ENCODE measurements around the gene LAMC2. TPM values are rescaled to one million over a fixed set of nuclear protein-coding genes. Genes with fewer than 3 reads are reported as not detected.
A peak's percentile ranks its signal among the peaks of the same experiment; 100 is the strongest.

LAMC2 gene
- total RNA-seq (2012; rRNA removed), result 15.9 and 20.8 TPM in 2 replicates

- Histone ChIP-seq H3K4me3 (ENCODE audit: low read length) (no peak within 1 kb of the TSS), H3K4me1 (ENCODE audit: control insufficient read depth, insufficient read depth, low read length) (peaks cover 5% of the 10 kb centered on the region), H3K27me3 (ENCODE audit: control insufficient read depth, insufficient read depth, low read length) (no peaks in the 10 kb centered on the region), H3K9me3 (replicated peaks; ENCODE audit: low read length) (no peaks in the 10 kb centered on the region), H3K9ac (ENCODE audit: low read depth, low read length) (no peak within 1 kb of the TSS), H3K36me3 (ENCODE audit: insufficient read depth, low read length) (no peaks in the 10 kb centered on the region), H3K4me2 (ENCODE audit: low read length) (no peak within 1 kb of the TSS)
Observed at GRCh38 chr1:183185941-183186490, at the start of gene LAMC2. Gene LAMC2, plus strand, starts transcription at chr1:183186264. Its CDS starts 89 bp downstream, at chr1:183186353.

- no peaks in the 10 kb centered on the region for H3K27me3 ChIP-seq (ENCODE audit: control insufficient read depth, insufficient read depth, low read length)
- no peaks in the 10 kb centered on the region for H3K9me3 ChIP-seq (replicated peaks; ENCODE audit: low read length)
- H3K4me2 ChIP-seq (ENCODE audit: low read length), result no peak overlapping the region
- H3K4me3 ChIP-seq (ENCODE audit: low read length), result no peak overlapping the region
- H3K36me3 ChIP-seq (ENCODE audit: insufficient read depth, low read length), result peaks cover 87% of the 10 kb centered on the region
- no peak overlapping the region for H3K9ac ChIP-seq (ENCODE audit: low read depth, low read length)
- H3K4me1 ChIP-seq (ENCODE audit: control insufficient read depth, insufficient read depth, low read length), result peaks cover 34% of the 10 kb centered on the region
Observed at GRCh38 chr1:183137782-183138181, 48.3 kb upstream of the LAMC2 start.

- Histone ChIP-seq H3K36me3 (ENCODE audit: insufficient read depth, low read length) (peaks cover 87% of the 10 kb centered on the region), H3K9me3 (replicated peaks; ENCODE audit: low read length) (no peaks in the 10 kb centered on the region), H3K4me3 (ENCODE audit: low read length) (no peak overlapping the region), H3K9ac (ENCODE audit: low read depth, low read length) (no peak overlapping the region), H3K4me2 (ENCODE audit: low read length) (no peak overlapping the region), H3K4me1 (ENCODE audit: control insufficient read depth, insufficient read depth, low read length) (peaks cover 40% of the 10 kb centered on the region), H3K27me3 (ENCODE audit: control insufficient read depth, insufficient read depth, low read length) (no peaks in the 10 kb centered on the region)
Observed at GRCh38 chr1:183138301-183138700, 47.8 kb upstream of the LAMC2 start.

- H3K4me1 ChIP-seq (ENCODE audit: control insufficient read depth, insufficient read depth, low read length), result peaks cover 47% of the 10 kb centered on the region
- peak overlapping the region; percentile 19 for H3K4me2 ChIP-seq (ENCODE audit: low read length)
- H3K27me3 ChIP-seq (ENCODE audit: control insufficient read depth, insufficient read depth, low read length), result no peaks in the 10 kb centered on the region
- H3K36me3 ChIP-seq (ENCODE audit: insufficient read depth, low read length), result peaks cover 87% of the 10 kb centered on the region
- no peaks in the 10 kb centered on the region for H3K9me3 ChIP-seq (replicated peaks; ENCODE audit: low read length)
- H3K4me3 ChIP-seq (ENCODE audit: low read length), result no peak overlapping the region
- H3K9ac ChIP-seq (ENCODE audit: low read depth, low read length), result peak overlapping the region; percentile 2
Observed at GRCh38 chr1:183139281-183139942, 46.7 kb upstream of the LAMC2 start.

- Histone ChIP-seq H3K4me1 (ENCODE audit: control insufficient read depth, insufficient read depth, low read length) (peaks cover 47% of the 10 kb centered on the region), H3K36me3 (ENCODE audit: insufficient read depth, low read length) (peaks cover 82% of the 10 kb centered on the region), H3K27me3 (ENCODE audit: control insufficient read depth, insufficient read depth, low read length) (no peaks in the 10 kb centered on the region), H3K9me3 (replicated peaks; ENCODE audit: low read length) (no peaks in the 10 kb centered on the region), H3K4me2 (ENCODE audit: low read length) (no peak overlapping the region), H3K9ac (ENCODE audit: low read depth, low read length) (no peak overlapping the region), H3K4me3 (ENCODE audit: low read length) (no peak overlapping the region)
Observed at GRCh38 chr1:183140633-183141032, 45.4 kb upstream of the LAMC2 start.

GRCh38 chr1:183142171-183142570 is 43.9 kb upstream of the LAMC2 start:
- H3K4me1 ChIP-seq (ENCODE audit: control insufficient read depth, insufficient read depth, low read length), result peaks cover 46% of the 10 kb centered on the region

GRCh38 chr1:183143576-183144315 is 42.3 kb upstream of the LAMC2 start:
- peak overlapping the region; percentile 8 for H3K4me2 ChIP-seq (ENCODE audit: low read length)
- H3K4me1 ChIP-seq (ENCODE audit: control insufficient read depth, insufficient read depth, low read length), result peaks cover 44% of the 10 kb centered on the region
- no peak overlapping the region for H3K4me3 ChIP-seq (ENCODE audit: low read length)
- peaks cover 51% of the 10 kb centered on the region for H3K36me3 ChIP-seq (ENCODE audit: insufficient read depth, low read length)
- H3K9ac ChIP-seq (ENCODE audit: low read depth, low read length), result no peak overlapping the region
- no peaks in the 10 kb centered on the region for H3K27me3 ChIP-seq (ENCODE audit: control insufficient read depth, insufficient read depth, low read length)
- H3K9me3 ChIP-seq (replicated peaks; ENCODE audit: low read length), result no peaks in the 10 kb centered on the region

More at GRCh38 chr1:183142171-183142570, 43.9 kb upstream of the LAMC2 start:
- Histone ChIP-seq H3K4me3 (ENCODE audit: low read length) (no peak overlapping the region), H3K4me2 (ENCODE audit: low read length) (no peak overlapping the region), H3K9me3 (replicated peaks; ENCODE audit: low read length) (no peaks in the 10 kb centered on the region), H3K36me3 (ENCODE audit: insufficient read depth, low read length) (peaks cover 67% of the 10 kb centered on the region), H3K27me3 (ENCODE audit: control insufficient read depth, insufficient read depth, low read length) (no peaks in the 10 kb centered on the region), H3K9ac (ENCODE audit: low read depth, low read length) (no peak overlapping the region)

GRCh38 chr1:183144752-183145151 is 41.3 kb upstream of the LAMC2 start:
- peaks cover 50% of the 10 kb centered on the region for H3K36me3 ChIP-seq (ENCODE audit: insufficient read depth, low read length)
- H3K9me3 ChIP-seq (replicated peaks; ENCODE audit: low read length), result no peaks in the 10 kb centered on the region
- H3K4me1 ChIP-seq (ENCODE audit: control insufficient read depth, insufficient read depth, low read length), result peaks cover 42% of the 10 kb centered on the region
- no peak overlapping the region for H3K4me2 ChIP-seq (ENCODE audit: low read length)
- no peak overlapping the region for H3K4me3 ChIP-seq (ENCODE audit: low read length)
- H3K27me3 ChIP-seq (ENCODE audit: control insufficient read depth, insufficient read depth, low read length), result no peaks in the 10 kb centered on the region
- no peak overlapping the region for H3K9ac ChIP-seq (ENCODE audit: low read depth, low read length)

- Histone ChIP-seq H3K9ac (ENCODE audit: low read depth, low read length) (no peak overlapping the region), H3K27me3 (ENCODE audit: control insufficient read depth, insufficient read depth, low read length) (no peaks in the 10 kb centered on the region), H3K4me1 (ENCODE audit: control insufficient read depth, insufficient read depth, low read length) (peaks cover 36% of the 10 kb centered on the region), H3K36me3 (ENCODE audit: insufficient read depth, low read length) (peaks cover 25% of the 10 kb centered on the region), H3K9me3 (replicated peaks; ENCODE audit: low read length) (no peaks in the 10 kb centered on the region), H3K4me3 (ENCODE audit: low read length) (no peak overlapping the region), H3K4me2 (ENCODE audit: low read length) (no peak overlapping the region)
Observed at GRCh38 chr1:183147735-183148134, 38.3 kb upstream of the LAMC2 start.

- H3K36me3 ChIP-seq (ENCODE audit: insufficient read depth, low read length), result peaks cover 16% of the 10 kb centered on the region
- H3K27me3 ChIP-seq (ENCODE audit: control insufficient read depth, insufficient read depth, low read length), result no peaks in the 10 kb centered on the region
- no peaks in the 10 kb centered on the region for H3K9me3 ChIP-seq (replicated peaks; ENCODE audit: low read length)
- H3K4me2 ChIP-seq (ENCODE audit: low read length), result peak overlapping the region; percentile 53
- H3K4me1 ChIP-seq (ENCODE audit: control insufficient read depth, insufficient read depth, low read length), result peaks cover 27% of the 10 kb centered on the region
- peak overlapping the region; percentile 47 for H3K9ac ChIP-seq (ENCODE audit: low read depth, low read length)
- no peak overlapping the region for H3K4me3 ChIP-seq (ENCODE audit: low read length)
Observed at GRCh38 chr1:183148599-183148998, 37.5 kb upstream of the LAMC2 start.

GRCh38 chr1:183149273-183149672 is 36.8 kb upstream of the LAMC2 start:
- Histone ChIP-seq H3K9me3 (replicated peaks; ENCODE audit: low read length) (no peaks in the 10 kb centered on the region), H3K27me3 (ENCODE audit: control insufficient read depth, insufficient read depth, low read length) (no peaks in the 10 kb centered on the region), H3K36me3 (ENCODE audit: insufficient read depth, low read length) (peaks cover 9% of the 10 kb centered on the region), H3K4me3 (ENCODE audit: low read length) (no peak overlapping the region), H3K4me2 (ENCODE audit: low read length) (peak overlapping the region; percentile 53), H3K9ac (ENCODE audit: low read depth, low read length) (peak overlapping the region; percentile 47), H3K4me1 (ENCODE audit: control insufficient read depth, insufficient read depth, low read length) (peaks cover 22% of the 10 kb centered on the region)
